Measurements from ENCODE around the gene PEX26.

Gene PEX26

GRCh38 chr22:18055619-18056160, 22.1 kb upstream of the PEX26 start:
- no peak overlapping the region for H3K4me3 ChIP-seq (replicated peaks; ENCODE audit: low read depth, low read length)
- TF ChIP-seq CTCF (IDR thresholded peaks at IDR 0.05; ENCODE audit: insufficient read depth, low read length, poor library complexity, severe bottlenecking) = no peak
- H3K27me3 ChIP-seq (replicated peaks; ENCODE audit: control insufficient read depth, insufficient read depth, low read length) = no peaks in the 10 kb centered on the region
- H3K36me3 ChIP-seq (ENCODE audit: control insufficient read depth, insufficient read depth, low read length) = no peaks in the 10 kb centered on the region
- no peak for DNase-seq (ENCODE audit: extremely low read depth, insufficient read length)

DNA sequence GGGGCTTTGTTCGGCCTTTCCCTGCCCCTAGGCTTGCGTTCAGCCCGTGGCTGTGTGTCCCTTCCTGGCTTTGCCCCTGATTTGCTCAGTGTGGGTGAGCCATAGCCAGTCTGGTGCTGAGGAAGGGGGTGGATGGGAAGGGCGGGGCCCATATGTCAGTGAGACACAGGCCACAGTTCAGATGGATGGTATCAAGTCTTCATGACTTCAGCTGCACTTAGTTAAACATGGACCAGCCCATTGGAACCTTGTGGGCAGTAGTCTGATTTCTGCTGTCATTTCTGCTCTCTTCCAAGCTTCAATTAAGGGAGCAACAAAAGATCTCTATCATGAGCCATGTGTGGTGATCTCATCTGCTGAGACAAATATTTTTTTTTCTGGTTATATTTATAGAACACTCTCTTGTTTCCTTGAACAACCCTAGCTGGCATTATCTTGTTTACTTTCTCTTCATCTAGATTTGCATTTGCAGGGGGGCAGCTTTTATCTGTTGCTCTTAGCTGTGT, 21.6 kb upstream of the PEX26 start:
- H3K4me3 ChIP-seq (replicated peaks; ENCODE audit: low read depth, low read length) = no peak overlapping the region
- no peak for TF ChIP-seq CTCF (IDR thresholded peaks at IDR 0.05; ENCODE audit: insufficient read depth, low read length, poor library complexity, severe bottlenecking)

GRCh38 chr22:18056807-18057474, 20.8 kb upstream of the PEX26 start:
- no peaks in the 10 kb centered on the region for H3K27me3 ChIP-seq (replicated peaks; ENCODE audit: control insufficient read depth, insufficient read depth, low read length)
- H3K36me3 ChIP-seq (ENCODE audit: control insufficient read depth, insufficient read depth, low read length) = no peaks in the 10 kb centered on the region
- no peak overlapping the region for H3K4me3 ChIP-seq (replicated peaks; ENCODE audit: low read depth, low read length)
- TF ChIP-seq CTCF (IDR thresholded peaks at IDR 0.05; ENCODE audit: insufficient read depth, low read length, poor library complexity, severe bottlenecking) = no peak
- DNase-seq (ENCODE audit: extremely low read depth, insufficient read length) = peak; percentile 81

More for the DNA sequence above, 21.6 kb upstream of the PEX26 start:
- Histone ChIP-seq H3K27me3 (replicated peaks; ENCODE audit: control insufficient read depth, insufficient read depth, low read length) (no peaks in the 10 kb centered on the region), H3K36me3 (ENCODE audit: control insufficient read depth, insufficient read depth, low read length) (no peaks in the 10 kb centered on the region)
- peak; percentile 50 for DNase-seq (ENCODE audit: extremely low read depth, insufficient read length)

GRCh38 chr22:18057568-18058209, 20.1 kb upstream of the PEX26 start:
- no peaks in the 10 kb centered on the region for H3K27me3 ChIP-seq (replicated peaks; ENCODE audit: control insufficient read depth, insufficient read depth, low read length)
- TF ChIP-seq CTCF (IDR thresholded peaks at IDR 0.05; ENCODE audit: insufficient read depth, low read length, poor library complexity, severe bottlenecking) = no peak
- H3K4me3 ChIP-seq (replicated peaks; ENCODE audit: low read depth, low read length) = no peak overlapping the region
- H3K36me3 ChIP-seq (ENCODE audit: control insufficient read depth, insufficient read depth, low read length) = no peaks in the 10 kb centered on the region
- DNase-seq (ENCODE audit: extremely low read depth, insufficient read length) = peak; percentile 76

- no peaks in the 10 kb centered on the region for H3K36me3 ChIP-seq (ENCODE audit: control insufficient read depth, insufficient read depth, low read length)
- no peak for TF ChIP-seq CTCF (IDR thresholded peaks at IDR 0.05; ENCODE audit: insufficient read depth, low read length, poor library complexity, severe bottlenecking)
- no peak overlapping the region for H3K4me3 ChIP-seq (replicated peaks; ENCODE audit: low read depth, low read length)
- no peak for DNase-seq (ENCODE audit: extremely low read depth, insufficient read length)
- H3K27me3 ChIP-seq (replicated peaks; ENCODE audit: control insufficient read depth, insufficient read depth, low read length) = no peaks in the 10 kb centered on the region
Observed at GRCh38 chr22:18058371-18059093, 19.3 kb upstream of the PEX26 start.

All from GM06990 (cell line).